GM21515 (cell line): ENCODE results near the gene LRRTM4.

Experiments used
- ATAC-seq: cut with Tn5 transposase; IDR thresholded peaks from one replicate; pipeline ENCODE4 v1.9.1; 2021; ENCODE audit not compliant: unreplicated experiment

The LRRTM4 gene

GRCh38 chr2:77521931-77522470 is at the start of gene LRRTM4:
Gene LRRTM4, minus strand, starts transcription at chr2:77522376.
- ATAC-seq, result no peak

DNA sequence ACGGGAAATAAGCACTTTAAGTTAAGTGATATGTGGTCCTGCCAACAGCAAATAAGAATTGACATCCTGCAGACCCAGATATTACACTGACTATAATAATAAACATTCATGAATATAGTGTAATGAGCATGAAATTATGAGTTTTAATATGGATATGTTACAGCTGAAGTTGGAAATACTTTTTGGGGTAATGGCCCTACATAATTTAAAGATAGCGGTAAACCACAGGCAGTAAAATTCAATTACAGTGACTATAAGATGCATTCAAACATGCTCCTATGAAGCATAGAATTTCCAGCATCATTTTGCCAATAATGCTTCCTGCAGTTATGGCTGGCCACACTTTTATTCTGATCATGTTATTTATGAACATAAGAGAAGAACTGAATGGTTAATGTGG is 49.4 kb upstream of the LRRTM4 start:
- ATAC-seq, result no peak

- ATAC-seq, result no peak
Observed at GRCh38 chr2:77567723-77568122, 45.5 kb upstream of the LRRTM4 start.

DNA sequence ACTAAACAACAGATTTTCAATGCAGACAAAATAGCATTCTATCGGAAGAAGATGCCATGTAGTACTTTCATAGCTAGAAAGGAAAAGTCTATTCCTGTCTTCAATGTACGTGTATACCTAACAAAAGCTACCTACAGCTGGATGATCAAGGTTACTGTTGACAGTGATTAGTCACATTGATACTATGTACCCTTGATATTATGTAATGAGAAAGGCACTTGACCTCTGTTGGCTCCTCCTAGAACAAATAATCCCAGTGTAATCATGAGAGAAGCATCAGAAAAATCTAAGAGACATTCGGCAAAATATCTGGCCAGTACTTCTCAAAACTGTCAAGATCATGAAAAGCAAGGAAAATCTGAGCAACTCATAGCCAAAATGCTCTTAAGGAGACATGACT is 44.4 kb upstream of the LRRTM4 start:
- no peak for ATAC-seq

- no peak for ATAC-seq
Observed at GRCh38 chr2:77566131-77566530, 44.0 kb upstream of the LRRTM4 start.

DNA sequence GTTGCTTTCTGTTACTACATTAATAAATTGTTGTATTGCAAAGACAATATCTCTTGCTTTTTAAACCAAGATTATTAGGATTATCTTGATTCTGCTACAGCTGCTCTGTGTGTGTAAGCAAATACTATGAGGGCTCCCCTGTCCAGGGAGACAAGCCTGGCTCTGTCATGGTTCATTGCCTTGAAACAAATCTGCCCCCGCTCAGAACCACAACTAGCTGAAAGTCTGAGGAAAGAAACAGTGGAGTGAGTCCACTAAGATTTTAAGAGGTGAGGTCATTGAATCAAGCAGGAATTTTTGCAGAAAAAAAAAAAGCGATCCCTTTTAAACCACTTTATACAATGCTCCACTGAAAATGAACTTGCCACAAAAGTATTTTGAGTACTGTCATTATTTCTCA is 30.8 kb upstream of the LRRTM4 start:
- no peak for ATAC-seq

DNA sequence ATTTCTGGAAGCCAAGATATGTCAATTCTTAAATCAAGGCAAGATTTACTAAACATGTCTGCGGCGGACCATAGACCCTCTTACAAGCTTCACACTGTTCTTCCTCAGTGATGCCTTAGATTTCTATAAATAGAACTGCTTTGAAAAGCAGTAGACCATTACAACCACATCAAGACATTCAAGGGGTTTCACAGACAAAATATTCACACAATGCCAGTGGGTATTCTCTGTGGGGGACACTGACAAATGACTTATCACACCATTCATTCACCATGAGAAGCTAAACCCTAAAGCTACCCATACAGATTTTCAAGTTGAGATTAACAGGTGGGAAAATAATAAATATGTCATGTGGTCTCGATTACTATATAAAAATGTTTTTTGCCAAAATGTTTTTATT is 15.9 kb upstream of the LRRTM4 start:
- no peak for ATAC-seq

GRCh38 chr2:77522888-77523287 is 712 bp upstream of the LRRTM4 start:
- ATAC-seq, result no peak

DNA sequence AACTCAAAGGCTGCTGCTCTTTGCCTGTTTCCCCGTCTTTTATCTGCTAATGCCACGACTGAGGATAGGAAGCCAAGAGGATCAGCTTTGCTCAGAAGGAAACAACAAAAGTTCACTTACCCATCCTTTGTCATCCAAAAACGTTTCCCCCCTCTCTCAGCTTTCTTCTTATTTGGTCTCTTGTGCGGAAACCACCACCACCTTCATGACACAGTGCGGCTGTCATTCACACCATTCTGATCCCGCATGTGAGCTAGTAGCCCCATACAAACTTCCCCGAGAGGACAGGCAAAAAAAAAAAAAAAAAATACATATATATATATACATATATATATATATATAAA is 656 bp downstream of the LRRTM4 start:
- ATAC-seq, result no peak

DNA sequence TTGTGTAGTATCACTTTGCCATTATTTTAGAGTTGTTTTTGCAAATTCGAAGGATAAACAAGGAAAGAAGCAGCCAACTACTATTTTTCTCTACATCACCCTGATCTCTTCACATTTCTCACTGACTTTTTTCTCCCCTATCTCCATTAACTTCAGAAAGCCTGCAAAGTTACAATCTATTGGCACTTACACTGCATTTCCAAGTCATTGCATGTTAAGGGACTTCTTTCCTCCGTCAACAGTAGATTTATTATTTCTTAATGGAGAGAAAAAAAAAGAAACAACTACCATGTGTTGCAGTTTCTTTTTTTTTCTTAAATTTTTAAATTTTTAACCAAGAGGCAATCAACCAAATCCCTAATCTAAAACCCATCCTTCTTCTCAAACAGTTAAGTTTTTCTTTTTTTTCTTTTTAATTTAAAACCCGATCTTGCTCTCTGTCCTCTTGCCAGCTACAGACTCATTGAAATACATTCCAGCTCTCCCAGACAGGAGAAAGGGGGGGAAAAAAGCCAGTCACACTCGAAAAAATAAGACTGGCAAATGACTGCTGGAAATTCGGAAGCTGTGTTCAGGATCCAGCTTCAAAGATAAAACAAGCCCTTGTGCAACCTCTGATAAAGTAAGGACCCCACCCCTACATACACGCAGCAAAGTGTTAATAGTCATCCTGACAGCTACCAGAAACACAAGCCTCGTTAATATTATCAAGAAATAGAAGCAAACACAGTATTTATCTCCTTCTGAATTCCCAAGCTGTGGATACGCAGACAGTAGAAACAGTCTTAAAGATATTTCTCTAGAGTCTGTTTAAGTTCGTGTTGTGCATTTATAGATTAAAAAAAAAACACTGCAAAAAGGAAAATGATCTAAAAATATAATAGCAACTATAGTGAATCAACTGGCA is 1.3 kb downstream of the LRRTM4 start:
- ATAC-seq, result no peak

- no peak for ATAC-seq
Observed at GRCh38 chr2:77519888-77520506, 2.2 kb downstream of the LRRTM4 start.

DNA sequence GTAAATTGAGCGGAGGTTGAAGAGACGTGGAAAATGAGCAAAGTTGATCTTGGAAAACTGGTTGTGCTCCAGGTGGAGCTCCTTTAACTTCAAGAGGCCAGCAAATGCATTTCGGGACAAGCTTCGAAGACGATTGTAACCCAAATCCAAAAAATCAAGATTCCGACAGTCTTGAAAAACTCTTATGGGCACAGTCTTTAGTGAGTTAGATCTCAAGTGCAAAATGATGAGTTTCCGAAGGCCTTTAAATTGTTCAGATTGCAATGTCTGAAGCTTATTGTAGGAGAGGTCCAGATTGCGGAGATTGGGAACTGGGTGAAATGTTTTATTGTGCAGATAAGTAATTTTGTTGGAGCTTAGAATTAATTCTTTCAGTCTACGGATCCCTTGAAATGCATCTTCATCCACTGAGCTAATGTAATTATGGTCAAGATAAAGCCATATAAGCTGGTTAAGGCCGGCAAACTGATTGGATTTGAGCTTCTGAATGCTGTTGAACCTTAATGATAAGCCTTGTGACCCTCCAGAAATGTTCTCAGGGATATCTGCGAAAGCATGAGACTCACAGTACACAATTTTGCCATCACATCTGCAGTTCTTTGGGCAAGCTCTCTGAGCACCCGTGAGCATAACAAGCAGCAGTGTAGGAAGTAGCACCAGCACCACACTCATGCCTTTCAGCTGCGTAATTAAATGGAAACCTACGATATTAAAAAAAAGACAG is 2.9 kb downstream of the LRRTM4 start:
- ATAC-seq, result no peak

DNA sequence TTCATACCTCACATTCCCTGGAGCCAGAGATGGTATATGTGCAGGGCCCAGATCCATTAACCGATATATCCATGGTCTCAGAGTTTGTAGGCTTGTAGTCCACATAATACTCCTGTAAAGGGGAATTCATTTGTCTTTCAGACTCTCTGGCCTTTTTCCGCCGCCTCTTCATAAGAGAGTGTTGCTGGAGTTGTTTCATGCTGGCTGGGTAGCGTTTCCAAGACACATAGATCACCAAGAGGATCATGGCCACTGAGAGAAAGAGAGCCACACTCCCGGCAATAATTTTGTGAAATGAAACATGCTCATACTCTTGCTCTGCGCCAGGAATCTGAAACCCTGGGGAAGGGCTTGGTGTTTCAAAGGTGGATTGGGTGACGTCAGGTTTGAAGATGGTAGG is 3.9 kb downstream of the LRRTM4 start:
- ATAC-seq, result no peak

DNA sequence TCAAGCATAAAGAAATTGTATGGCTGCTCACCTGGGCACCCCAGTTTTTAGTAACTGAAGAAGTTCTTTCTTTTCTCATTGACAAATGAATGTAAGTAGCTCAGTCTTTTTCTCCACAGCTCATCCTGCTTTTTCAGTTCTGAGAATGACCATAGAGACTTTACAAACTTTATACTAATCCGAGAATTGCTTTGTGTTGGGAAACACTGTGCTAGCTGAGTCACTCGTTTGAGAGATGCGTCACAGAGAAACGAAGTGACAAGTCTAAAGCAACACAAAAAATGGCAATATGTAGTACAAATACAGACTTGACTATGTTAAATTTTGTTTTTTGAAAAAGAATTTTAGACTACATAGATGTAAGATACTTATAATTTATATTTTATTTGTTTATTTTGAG is 9.0 kb downstream of the LRRTM4 start:
- ATAC-seq, result no peak

DNA sequence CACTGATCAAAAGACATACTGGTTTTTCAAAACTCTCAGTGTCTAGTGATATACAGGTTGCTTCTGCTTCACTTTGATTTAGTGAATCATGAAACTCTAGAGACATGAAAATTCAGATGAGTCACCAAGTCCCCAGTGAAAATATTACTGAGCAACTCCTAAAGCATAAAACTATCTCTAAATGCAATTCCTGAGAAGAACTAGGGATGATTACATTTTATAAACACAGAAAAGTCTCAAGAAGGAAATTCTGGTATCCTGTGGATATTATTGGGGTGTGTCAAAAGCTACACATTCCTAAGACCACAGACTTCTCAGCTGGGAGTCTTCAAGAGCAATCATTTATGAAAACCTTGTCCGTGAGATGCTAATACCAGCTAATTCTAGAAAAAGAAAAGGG is 9.7 kb downstream of the LRRTM4 start:
- ATAC-seq, result no peak

DNA sequence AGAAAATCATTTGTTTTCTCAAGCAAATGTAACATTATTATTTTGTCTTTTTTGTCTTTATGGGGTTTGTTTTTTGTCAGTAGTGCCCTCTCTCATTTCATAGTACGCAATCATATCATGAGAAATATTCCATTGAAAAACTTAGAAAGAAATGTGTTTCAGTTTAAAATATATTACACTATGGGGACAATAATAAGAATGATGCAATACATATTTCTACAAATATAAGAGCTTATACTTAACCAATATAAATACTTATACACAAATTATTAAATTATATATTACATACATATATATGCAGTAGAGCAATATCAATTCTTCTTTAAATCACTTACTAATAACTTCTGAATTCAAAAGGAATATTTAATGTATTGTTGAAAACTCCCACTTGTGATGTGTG is 13.7 kb downstream of the LRRTM4 start:
- no peak for ATAC-seq

DNA sequence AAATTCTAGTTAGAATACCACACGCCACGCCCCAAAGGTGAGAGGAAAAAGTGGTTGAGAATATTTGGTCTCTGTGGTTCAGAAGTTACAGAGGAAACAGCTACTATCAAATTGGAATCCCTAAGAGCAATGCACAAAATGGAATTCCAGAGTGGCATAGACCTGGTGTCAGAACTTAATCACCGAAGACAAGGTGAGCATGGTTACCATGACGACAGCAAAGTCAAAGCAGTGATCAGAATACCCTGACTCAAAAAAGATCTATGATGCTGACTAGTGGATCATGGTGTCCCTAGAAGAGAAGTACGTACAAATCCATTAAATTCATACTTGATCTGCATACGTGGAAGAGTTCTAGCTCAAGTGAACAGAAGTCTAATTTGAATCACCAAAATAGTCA is 14.5 kb downstream of the LRRTM4 start:
- ATAC-seq, result no peak

- ATAC-seq, result no peak
Observed at GRCh38 chr2:77488141-77488540, 34.0 kb downstream of the LRRTM4 start.

- no peak for ATAC-seq
Observed at GRCh38 chr2:77487074-77487803, 34.9 kb downstream of the LRRTM4 start.

DNA sequence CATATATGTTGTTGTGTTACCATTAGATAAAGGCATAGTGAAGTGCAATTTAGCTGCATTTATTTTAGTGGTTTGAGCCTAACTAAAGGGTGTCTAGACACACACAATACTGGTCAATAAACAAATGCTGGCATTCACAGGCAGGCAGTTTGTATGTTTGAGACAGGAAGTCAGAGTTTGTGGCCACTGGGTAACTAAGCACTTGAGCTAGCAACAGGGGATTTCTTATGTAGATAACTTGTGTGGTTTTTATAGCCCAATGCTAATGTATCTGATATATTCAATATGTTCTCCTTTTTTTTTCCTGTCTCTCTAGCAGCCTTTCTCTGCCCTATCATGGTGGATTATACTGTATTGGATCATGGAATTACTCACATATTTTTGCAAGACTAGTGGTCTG is 38.1 kb downstream of the LRRTM4 start:
- no peak for ATAC-seq

DNA sequence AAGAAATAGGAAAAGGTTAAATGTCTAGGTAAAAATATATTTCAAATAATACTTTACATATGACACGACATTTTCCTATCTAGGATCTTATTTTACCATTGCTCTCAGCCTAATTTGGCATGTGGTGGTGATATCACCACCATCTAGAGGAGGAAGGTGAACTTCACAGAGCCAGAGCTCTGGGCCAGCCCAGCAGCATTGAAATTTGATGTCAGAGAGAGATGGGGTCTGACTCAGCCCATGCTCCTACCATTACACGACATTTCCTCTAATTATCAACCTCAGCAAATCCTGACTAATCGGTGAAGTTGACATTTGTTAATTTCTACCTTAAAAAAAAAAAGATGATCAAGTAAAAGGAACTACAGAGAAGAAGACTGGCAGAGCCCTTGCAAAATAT is 42.3 kb downstream of the LRRTM4 start:
- ATAC-seq, result no peak
